PC-3 (cell line): ENCODE measurements around the gene SLC31A2.

Experiments
- EZH2 ChIP-seq: fragments of 300-600 bp; sonication (generic); IDR thresholded peaks from one replicate; pipeline ENCODE4 v1.6.1; 2017; ENCODE audit warnings: antibody characterized with exemption, mild to moderate bottlenecking, low read length; ENCODE audit not compliant: unreplicated experiment
- EZH2phosphoT487 ChIP-seq: fragments of 300-600 bp; sonication (generic); IDR thresholded peaks from 2 replicates; pipeline ENCODE4 v1.6.1; 2018; ENCODE audit warnings: mild to moderate bottlenecking, antibody characterized with exemption, low read length, borderline replicate concordance
- TF ChIP-seq, protein P1 (sequence below): fragments of 300-600 bp; sonication (generic); conservative IDR thresholded peaks from 2 replicates; pipeline ENCODE4 v1.5.1; 2017; ENCODE audit warnings: antibody characterized with exemption, low read depth, mild to moderate bottlenecking, low read length

- TF ChIP-seq, protein P1, sequence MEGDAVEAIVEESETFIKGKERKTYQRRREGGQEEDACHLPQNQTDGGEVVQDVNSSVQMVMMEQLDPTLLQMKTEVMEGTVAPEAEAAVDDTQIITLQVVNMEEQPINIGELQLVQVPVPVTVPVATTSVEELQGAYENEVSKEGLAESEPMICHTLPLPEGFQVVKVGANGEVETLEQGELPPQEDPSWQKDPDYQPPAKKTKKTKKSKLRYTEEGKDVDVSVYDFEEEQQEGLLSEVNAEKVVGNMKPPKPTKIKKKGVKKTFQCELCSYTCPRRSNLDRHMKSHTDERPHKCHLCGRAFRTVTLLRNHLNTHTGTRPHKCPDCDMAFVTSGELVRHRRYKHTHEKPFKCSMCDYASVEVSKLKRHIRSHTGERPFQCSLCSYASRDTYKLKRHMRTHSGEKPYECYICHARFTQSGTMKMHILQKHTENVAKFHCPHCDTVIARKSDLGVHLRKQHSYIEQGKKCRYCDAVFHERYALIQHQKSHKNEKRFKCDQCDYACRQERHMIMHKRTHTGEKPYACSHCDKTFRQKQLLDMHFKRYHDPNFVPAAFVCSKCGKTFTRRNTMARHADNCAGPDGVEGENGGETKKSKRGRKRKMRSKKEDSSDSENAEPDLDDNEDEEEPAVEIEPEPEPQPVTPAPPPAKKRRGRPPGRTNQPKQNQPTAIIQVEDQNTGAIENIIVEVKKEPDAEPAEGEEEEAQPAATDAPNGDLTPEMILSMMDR: no peak
- TF ChIP-seq EZH2 (no peak), EZH2phosphoT487 (no peak)
Measured at GRCh38 chr9:113154471-113154870, 3.7 kb downstream of the SLC31A2 start.
